T1000 (cell line): Measurements from ENCODE around the gene GC.
"Not testable (repeated sequence)": the region's sequence is repeated elsewhere in the genome, so short reads cannot be mapped to it uniquely, and the experiment has no call there.

Experiments used
- DNase-seq: peaks from one replicate; lab custom pipeline; 2025; ENCODE audit warnings: mixed read lengths; lab: John Stamatoyannopoulos, UW

The GC gene

DNA sequence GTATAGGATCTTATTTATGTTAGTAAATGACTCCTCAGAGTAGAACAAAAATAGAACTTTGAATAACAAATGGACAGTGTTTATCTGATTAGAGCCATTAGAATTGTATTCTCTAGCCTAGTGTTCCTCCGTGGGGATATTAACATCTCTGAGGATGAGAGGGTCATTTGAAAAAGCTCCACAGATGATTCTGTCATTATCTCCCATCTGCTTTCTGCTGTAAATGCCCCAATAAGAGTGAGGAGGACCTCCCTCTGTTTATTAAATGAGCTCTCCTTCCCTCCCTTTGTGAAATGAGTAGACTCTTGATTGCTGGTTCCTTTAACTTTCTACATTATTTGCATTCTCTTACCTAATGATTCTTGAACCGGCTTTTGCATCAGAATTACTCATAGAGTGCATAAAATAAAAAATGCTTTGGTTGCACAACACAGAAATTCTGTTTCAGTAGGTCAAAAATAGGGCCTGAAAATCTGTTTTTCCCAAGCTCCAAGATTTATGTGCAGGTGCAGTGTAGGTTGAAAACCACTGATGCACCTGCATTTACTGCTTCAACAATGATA, 18.0 kb downstream of the GC start:
- DNase-seq, result no peak

- DNase-seq, result no peak
Observed at GRCh38 chr4:71765350-71765749, 18.5 kb downstream of the GC start.

- DNase-seq, result no peak
Observed at GRCh38 chr4:71752383-71753042, 31.4 kb downstream of the GC start.

DNA sequence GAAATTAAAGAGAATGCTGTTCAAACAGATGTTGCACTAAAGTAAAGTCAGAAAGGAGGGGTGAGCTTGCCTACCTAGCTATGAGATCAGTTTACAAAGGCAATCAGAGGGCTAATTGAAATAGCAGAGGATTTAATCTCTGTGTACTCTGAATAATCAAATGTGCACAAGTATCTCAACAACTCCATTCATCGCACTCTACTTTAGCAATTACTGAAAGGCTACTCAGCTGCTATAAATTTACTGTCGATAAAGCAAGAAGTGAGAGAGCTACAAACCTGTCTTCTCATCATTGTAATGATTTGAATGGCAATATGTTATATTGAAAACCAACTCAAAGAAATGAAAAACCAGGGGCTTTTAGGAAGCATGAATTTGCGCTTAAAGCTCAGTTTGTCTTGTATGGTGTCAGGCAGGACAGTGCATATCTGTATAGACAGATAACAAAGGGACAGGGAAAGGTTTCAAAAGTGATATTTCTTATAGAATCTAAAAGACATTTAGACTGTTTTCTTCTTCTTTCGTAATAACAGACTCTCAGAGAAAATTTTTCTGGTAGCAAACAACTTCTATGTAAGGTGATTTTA, 34.8 kb downstream of the GC start:
- DNase-seq, result no peak

DNA sequence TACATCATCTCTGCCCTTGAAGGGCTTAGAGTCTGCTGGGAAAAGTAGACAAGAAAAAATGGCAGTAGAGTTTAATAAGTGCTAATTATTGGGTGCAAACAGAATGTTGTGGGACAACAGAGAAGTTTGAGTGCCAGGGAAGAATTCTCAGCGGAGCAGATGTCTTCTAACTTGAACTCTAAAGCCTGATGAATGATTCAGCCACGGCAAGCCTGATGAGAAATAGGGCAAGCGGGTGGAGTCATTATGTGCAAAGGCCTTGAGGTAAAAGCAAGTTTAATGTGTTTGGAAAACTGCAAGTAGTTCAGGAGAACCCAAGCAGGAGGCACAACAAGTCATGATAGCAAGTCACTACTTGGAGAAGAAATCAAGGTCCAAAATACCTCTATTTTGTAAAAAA, 37.5 kb downstream of the GC start:
- DNase-seq, result no peak

GRCh38 chr4:71738782-71739181, 45.1 kb downstream of the GC start:
- DNase-seq, result not testable (repeated sequence)

GRCh38 chr4:71732706-71733105, 51.2 kb downstream of the GC start:
- DNase-seq, result no peak

DNA sequence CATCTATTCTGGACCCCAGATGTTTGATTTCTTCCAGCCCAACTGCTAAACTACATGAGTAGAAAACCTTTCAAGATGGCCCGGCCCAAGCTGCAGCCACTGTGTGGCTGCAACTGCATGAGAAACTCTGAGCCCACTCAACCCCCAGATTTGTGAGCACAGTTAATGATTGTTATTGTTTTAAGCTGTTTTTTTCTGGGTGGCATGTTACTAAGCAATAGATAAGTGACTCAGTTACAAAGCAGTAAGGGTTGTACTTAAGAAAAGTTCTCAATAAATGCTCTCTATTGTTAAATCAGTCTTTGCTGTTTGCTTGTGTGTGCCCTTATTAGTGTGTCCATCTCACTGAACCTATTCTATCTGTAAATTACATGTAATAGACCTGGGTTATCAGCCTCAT, 51.8 kb downstream of the GC start:
- DNase-seq, result no peak

- DNase-seq, result no peak
Observed at GRCh38 chr4:71729856-71730255, 54.0 kb downstream of the GC start.

- no peak for DNase-seq
Observed at GRCh38 chr4:71713611-71714203, 70.2 kb downstream of the GC start.

GRCh38 chr4:71711985-71712348, 71.9 kb downstream of the GC start:
- no peak for DNase-seq

GRCh38 chr4:71711044-71711984, 72.6 kb downstream of the GC start:
- DNase-seq, result no peak

GRCh38 chr4:71709961-71710360, 73.9 kb downstream of the GC start:
- DNase-seq, result no peak

DNA sequence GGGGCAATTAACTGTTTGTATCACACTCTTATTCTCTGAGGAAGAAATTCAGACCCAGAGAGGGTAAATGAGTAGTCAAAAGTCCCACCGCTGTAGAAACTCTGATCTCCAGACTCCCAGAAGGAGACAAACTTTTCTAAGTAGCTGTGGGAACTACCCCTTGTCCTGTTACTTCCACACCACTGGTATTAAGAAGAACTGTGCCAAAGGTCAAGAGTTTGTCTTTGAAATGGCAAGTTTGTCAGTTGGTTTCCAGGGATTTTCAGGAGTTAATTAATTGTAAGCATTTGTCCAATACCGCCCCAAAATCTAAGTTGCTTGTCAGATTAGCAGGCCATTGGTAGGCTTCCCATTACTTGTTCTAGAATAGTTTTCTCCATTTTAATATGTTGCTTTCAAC, 85.7 kb downstream of the GC start:
- no peak for DNase-seq

GRCh38 chr4:71697031-71697430, 86.8 kb downstream of the GC start:
- DNase-seq, result no peak

- no peak for DNase-seq
Observed at GRCh38 chr4:71694961-71695360, 88.9 kb downstream of the GC start.

DNA sequence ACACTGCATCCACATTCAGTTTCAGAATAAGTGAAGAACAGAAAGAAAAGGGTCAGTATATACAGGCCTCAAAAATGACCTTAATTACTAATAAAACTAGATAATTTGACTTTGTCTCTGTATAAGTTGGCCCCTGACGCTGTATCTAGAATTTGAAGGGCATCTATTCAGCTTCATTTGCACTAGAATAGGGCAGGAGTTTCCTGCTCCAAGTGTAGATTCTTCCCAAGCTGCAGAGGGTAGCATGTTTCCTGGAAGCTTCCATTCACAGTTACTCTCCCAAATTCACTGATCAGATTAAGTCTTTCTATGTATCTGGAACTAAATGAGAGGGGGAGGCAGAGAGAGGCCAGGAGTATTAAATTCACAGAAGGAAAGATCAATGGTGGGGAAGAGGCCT, 90.9 kb downstream of the GC start:
- no peak for DNase-seq

DNA sequence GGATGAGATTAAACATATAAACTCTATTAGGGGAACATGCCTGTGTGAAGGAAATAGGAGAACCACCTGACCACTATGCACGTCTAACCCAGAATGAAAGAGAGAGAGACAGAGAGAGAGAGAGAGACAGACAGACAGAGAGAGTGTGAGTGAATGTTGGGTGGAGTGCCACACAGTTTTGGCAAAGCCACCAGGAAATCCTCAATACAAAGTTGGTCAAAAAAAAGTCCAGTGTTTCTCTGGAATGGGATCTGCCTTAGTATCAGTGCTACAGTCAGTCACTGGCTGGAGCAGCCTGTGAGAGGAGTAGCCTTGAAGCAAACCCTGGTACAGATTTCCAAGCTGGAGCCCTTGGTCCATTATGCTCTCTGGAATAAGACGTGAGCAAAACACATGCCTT, 91.7 kb downstream of the GC start:
- no peak for DNase-seq
